IMR-90 (cell line): ENCODE data around the gene TMEM204.

Source experiments
- BHLHE40 ChIP-seq: fragments of 150-350 bp; IDR thresholded peaks from 2 replicates; pipeline ENCODE4 v1.6.1; 2016; ENCODE audit warnings: mild to moderate bottlenecking, low read depth, low read length
- USF2 ChIP-seq: fragments of 150-350 bp; IDR thresholded peaks from 2 replicates; pipeline ENCODE4 v1.6.1; 2017; ENCODE audit warnings: mild to moderate bottlenecking, antibody characterized with exemption, low read length, low read depth
- TF ChIP-seq, protein P1 (sequence below): conservative IDR thresholded peaks from 2 replicates; pipeline ENCODE4 v1.5.1; 2012; ENCODE audit warnings: mild to moderate bottlenecking, low read depth, low read length, improper control_type of control experiment

DNA sequence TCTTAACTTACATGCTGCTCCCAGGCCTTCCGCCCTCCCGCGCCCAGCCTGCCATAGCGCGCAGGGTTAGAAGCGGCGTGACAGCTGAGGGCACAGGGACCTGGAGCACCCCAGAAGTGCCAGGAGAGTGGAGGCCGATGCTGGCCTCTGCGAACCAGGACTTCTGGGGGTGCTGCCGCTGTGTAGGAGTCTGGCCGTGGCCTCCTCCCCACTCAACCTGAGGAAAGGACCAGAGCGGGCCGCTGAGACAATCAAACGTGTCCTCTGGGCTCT, 1.9 kb upstream of the TMEM204 start:
- TF ChIP-seq BHLHE40: no peak
- TF ChIP-seq, protein P1, sequence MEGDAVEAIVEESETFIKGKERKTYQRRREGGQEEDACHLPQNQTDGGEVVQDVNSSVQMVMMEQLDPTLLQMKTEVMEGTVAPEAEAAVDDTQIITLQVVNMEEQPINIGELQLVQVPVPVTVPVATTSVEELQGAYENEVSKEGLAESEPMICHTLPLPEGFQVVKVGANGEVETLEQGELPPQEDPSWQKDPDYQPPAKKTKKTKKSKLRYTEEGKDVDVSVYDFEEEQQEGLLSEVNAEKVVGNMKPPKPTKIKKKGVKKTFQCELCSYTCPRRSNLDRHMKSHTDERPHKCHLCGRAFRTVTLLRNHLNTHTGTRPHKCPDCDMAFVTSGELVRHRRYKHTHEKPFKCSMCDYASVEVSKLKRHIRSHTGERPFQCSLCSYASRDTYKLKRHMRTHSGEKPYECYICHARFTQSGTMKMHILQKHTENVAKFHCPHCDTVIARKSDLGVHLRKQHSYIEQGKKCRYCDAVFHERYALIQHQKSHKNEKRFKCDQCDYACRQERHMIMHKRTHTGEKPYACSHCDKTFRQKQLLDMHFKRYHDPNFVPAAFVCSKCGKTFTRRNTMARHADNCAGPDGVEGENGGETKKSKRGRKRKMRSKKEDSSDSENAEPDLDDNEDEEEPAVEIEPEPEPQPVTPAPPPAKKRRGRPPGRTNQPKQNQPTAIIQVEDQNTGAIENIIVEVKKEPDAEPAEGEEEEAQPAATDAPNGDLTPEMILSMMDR: no peak
- no peak for TF ChIP-seq USF2
